NCI-H1048 (cell line): ENCODE results near the gene NCOR2.
"Not testable (repeated sequence)": the region's sequence is repeated elsewhere in the genome, so short reads cannot be mapped to it uniquely, and the experiment has no call there.

Source experiments
- DNase-seq: peaks from one replicate; lab custom pipeline; 2025; lab: John Stamatoyannopoulos, UW

Gene NCOR2

DNA sequence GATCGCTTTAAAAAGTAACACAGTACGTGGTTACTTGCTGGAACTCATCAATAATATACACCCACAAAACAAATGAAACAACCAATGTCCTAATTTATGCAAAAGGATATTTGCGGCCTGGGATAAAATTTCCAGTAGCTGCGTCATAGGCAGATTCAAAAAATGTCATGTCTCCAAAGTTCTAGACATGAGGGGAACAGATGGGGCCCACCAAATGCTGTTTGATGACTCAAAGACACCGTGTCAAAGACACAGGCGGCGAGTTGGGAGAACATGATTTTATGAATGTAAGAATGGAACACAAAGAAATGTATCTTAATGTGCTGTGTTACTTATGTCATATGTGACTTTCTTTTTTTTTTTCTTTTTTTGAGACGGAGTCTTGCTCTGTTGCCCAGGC is 34.3 kb upstream of the NCOR2 start:
- no peak for DNase-seq

- no peak for DNase-seq
Measured at GRCh38 chr12:124599074-124599999, 31.9 kb upstream of the NCOR2 start.

DNA sequence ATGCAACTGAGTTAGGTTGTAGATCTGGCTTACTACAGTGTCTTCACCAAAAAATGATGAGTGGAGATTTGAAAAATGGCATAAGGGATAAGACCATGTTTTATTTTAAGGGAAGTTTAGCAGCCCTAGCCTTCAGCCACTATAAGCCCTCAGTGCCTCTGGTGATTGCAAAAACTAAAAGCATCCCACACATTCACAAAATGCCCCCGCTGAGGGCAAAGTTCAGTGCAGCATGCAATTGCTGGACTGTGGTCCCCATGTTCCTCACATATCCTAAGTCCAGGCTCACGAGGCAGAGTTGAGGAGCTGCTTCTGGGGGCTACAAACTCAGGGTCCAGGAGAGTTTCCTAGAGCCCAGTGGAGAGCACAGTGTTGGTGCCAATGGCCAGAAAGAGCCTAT is 29.6 kb upstream of the NCOR2 start:
- DNase-seq: no peak

- no peak for DNase-seq
Measured at GRCh38 chr12:124595444-124595843, 28.0 kb upstream of the NCOR2 start.

- no peak for DNase-seq
Measured at GRCh38 chr12:124594851-124595250, 27.4 kb upstream of the NCOR2 start.

DNA sequence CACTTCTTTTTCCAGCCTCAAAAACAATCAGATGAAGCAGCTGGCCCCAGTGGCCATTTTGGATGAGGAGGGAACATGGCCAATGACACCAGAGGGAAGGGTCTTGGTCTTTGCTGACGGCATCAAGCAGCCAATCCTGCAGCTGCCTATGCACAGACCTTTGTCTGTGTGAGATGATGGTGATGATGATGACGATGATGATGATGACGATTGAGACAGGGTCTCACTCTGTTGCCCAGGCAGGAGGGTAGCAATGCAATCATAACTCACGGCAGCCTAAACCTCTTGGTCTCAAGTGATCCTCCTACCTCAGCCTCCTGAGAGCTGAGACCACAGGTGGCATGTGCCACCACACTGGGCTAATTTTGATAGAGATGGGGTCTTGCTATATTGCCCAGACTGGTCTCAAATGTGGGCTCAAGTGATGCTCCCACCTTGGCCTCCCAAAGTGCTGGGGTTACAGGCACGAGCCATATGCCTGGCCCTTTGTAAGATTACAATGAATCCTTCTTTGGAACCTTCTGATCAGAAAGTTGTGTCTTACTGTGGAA is 26.5 kb upstream of the NCOR2 start:
- DNase-seq: no peak

DNA sequence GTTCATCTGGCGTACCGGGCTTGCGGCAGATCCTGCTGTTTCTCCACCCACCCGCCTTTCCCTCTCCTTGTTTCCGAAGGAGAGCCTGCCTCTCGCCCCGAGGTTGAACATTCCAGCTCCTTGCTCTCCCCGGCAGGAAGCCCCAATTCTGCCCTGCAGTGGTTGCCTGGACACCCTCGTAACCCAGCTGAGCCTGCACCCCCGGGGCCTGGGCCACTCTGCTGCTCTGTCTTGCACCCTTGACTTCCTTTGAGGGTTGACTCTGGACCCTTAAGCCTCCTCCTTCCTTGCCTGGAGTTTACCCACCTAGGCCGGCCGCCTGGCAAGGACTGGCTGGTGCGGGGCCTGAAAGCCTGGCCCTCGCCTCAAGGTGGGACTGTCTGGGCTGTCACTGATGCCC is 25.8 kb upstream of the NCOR2 start:
- DNase-seq: no peak

DNA sequence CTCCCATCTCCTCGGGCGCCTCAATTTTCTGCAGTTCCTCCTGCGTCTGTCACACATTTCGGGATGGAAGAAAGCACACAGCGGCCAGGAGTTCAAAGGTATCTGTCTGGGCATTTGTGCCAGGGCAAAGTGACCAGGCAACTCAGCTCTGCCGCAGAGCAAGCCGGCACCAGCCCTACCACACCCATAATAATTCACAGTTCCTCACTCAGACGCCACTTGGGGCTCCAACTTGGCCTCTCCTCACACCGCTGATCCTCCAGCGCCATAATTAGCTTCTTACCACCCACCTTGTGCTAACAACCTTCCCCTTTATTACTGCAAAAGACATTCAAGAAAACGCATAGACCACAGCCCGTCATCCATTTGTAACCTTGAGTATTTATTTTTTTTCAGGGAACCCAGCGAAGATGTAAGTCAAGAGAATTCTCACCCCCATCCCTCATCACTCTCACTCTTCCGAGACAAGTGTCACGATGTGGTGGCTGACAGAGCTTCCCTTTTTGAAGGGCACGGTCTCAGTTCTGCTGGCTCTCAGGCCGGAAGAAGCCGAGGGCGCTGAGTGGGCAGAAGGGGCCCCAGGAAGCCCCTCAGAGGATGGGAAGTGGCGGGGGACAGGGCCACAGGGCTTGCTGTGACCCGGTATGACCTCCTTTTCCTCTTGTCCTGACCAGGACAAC is 25.2 kb upstream of the NCOR2 start:
- no peak for DNase-seq

DNA sequence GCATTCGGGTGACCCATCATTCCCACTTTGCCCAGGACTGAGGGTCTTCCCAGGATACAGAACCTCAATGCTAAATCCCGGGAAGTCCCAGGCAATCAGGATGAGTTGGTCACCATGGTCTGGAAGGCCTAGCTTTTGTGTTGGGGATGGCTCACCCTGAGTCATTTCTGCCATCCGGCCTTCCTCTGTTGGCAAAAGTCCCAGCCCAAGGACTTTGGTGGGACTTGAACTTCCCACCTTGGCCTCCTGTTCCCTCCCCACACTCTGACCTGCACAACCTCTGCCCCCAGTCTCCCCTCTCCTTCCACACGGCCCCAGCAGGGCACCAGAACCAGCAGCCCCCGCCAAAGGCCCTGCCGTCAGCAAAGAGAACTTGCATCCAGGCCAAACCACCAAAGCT is 24.6 kb upstream of the NCOR2 start:
- DNase-seq: no peak

- DNase-seq: no peak
Measured at GRCh38 chr12:124590447-124590846, 23.0 kb upstream of the NCOR2 start.

- DNase-seq: no peak
Measured at GRCh38 chr12:124588751-124589267, 21.4 kb upstream of the NCOR2 start.

DNA sequence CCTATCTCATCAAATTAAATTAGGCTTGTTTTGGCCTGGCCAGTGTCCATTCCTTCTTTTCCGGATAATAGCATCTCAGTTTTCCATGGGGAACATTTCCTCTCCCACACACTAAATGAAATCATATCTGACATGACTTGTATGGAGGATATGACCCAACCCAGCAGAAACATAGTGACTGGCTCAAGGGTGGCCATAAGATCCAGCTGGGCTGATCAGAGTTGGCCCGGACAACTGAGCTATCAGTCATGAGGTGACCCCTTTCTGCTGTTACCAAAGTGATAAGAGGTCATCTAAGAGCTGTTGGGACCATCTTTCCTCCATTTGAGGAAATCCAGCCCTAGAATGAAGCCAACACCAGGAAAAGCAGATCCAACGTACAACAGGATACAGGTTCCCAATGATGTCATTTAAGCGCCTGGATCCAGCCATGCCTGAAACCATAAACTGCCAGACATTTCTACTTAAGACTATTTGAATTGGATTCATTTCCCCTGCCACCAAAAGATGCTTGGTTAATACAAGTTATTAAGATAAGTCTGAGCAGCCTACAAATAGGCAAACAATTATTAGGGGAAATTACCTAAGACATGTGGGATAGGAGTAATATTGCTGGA is 20.7 kb upstream of the NCOR2 start:
- no peak for DNase-seq

- DNase-seq: no peak
Measured at GRCh38 chr12:124586756-124587155, 19.3 kb upstream of the NCOR2 start.

DNA sequence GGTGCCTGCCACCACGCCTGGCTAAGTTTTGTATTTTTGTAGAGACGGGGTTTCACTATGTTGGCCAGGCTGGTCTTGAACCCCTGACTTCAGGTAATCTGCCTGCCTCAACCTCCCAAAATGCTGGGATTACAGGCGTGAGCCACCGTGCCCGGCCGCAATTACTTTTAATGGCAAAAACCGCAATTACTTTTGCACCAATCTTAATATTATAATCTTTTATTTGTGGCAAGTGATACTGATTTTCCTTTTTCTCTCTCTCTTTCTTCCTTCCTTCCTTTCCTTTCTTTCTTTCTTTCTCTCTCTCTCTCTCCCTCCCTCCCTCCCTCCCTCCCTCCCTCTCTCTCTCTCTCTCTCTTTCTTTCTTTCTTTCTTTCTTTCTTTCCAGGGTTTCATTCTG is 17.1 kb upstream of the NCOR2 start:
- not testable (repeated sequence) for DNase-seq

DNA sequence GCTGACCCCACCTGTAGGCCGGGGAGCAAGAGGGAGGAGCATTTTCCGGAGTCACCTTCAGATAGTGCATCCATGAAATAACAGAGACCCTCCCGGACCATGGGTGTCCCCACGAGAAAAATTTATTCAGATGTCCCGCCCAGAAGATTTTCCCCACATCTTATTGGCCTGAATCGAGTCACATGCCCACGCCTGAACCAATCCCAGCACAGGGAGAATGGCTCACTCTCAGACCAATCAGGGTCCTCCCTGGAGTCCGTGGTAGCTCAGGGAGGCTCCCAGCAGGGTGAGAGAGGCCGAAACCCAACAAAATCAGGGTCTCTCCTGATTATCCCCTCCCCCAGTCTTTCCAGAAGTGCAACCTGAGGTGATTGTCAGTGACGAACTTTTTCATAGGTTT is 16.4 kb upstream of the NCOR2 start:
- DNase-seq: no peak

DNA sequence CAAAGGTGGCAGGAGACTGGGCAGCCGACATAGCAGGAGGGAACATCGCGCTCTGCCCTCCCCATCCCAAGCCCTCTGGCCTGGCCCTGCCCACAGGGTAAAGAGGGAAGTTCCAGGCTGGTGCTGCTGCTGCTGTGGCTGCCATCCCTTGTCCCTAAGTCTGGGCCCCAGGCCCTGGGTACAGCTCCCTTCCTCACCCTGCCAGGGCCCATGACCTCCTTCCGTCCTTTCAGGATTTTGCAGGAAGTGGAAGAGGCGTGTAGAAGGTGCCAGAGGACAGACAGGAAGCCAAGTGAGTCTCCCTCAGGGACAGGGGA is 14.7 kb upstream of the NCOR2 start:
- no peak for DNase-seq

GRCh38 chr12:124581307-124582107 is 14.1 kb upstream of the NCOR2 start:
- no peak for DNase-seq

GRCh38 chr12:124579921-124580517 is 12.6 kb upstream of the NCOR2 start:
- DNase-seq: no peak

GRCh38 chr12:124578854-124579253 is 11.4 kb upstream of the NCOR2 start:
- no peak for DNase-seq

GRCh38 chr12:124578445-124578844 is 11.0 kb upstream of the NCOR2 start:
- no peak for DNase-seq

DNA sequence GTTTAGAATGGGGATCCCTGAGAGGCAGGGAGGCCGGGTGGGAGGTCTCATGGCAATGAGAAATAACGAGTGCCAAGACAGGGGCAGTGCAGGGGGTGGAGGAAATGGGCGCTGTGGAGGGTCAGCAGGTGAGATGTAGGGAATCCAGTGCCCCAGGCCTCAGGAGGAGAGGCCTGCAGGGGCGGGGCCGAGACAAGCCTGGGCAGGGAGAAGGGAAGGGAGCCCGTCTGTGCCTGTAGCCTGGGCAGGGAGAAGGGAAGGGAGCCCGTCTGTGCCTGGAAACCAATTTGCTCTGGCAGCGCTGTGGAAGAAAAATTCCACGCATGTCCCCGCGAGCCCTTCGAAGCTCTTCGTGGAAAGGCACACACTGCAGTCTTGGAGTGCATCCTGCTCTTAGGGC is 10.6 kb upstream of the NCOR2 start:
- DNase-seq: no peak
